ENCODE data around the gene DNAH14. TPM values are rescaled to one million over a fixed set of nuclear protein-coding genes. Genes with fewer than 3 reads are reported as not detected.
"Not testable (repeated sequence)": the region's sequence is repeated elsewhere in the genome, so short reads cannot be mapped to it uniquely, and the experiment has no call there.

Gene DNAH14
- total and polyA plus RNA-seq, 4 donors = 16.4 to 54.0 (median 33.9) TPM

DNA sequence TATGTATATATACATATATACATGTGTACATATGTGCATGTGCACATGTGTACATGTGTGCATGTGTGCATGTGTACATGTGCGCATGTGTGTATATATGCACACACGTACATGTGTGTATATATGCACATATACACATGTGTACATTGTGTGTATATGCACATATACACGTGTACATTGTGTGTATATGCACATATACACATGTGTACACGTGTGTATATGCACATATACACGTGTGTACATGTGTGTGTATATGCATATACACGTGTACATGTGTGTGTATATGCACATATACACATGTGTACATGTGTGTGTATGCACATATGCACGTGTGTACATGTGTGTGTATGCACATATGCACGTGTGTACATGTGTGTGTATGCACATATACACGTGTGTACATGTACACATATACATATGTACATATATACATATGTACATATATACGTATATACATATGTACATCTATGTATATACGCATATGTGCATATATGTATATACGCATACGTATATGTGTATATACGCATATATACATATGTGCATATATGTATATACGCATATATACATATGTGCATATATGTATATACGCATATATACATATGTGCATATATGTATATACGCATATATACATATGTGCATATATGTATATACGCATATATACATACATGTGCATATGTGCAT lies 405.8 kb downstream of the DNAH14 start:
- not testable (repeated sequence) for H3K9me3 ChIP-seq (ENCODE audit: control insufficient read depth, insufficient read depth, low read length); H3K27ac ChIP-seq (ENCODE audit: low read depth, low read length); H3K4me3 ChIP-seq (ENCODE audit: low read depth, low read length); DNase-seq (ENCODE audit: low read depth in 4 of 6, low spot score in 6 of 6); H3K36me3 ChIP-seq (ENCODE audit: control insufficient read depth, insufficient read depth, low read length); H3K4me1 ChIP-seq (ENCODE audit: control insufficient read depth, insufficient read depth, low read length); H3K27me3 ChIP-seq (ENCODE audit: control insufficient read depth, insufficient read depth, low read length)
- no CpG with 5 or more reads among the region's 18 CpGs for WGBS (ENCODE audit: insufficient coverage)

DNA sequence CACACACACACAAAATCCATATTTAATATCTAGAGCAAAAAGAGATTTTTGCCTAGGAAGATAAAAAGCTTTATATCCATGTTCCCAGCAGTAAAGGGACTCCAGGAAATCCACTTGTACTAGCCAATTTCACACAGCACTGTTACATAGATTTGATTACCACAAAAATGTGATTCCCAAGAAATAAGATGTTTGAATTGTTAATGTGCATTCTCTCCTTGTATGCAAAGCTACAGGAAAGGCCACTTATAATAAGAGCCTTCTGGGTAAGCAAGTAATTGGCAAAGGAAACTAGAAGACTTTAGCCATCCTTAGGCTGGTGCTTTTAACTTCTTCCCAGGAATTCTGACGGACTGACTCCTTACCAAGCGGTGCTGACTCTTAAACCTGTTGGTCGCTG lies 409.1 kb downstream of the DNAH14 start:
- Histone ChIP-seq H3K27me3 (ENCODE audit: control insufficient read depth, insufficient read depth, low read length) (no peaks in the 10 kb centered on the region), H3K4me1 (ENCODE audit: control insufficient read depth, insufficient read depth, low read length) (no peaks in the 10 kb centered on the region), H3K27ac (ENCODE audit: low read depth, low read length) (no peak overlapping the region), H3K4me3 (ENCODE audit: low read depth, low read length) (no peak overlapping the region), H3K36me3 (ENCODE audit: control insufficient read depth, insufficient read depth, low read length) (no peaks in the 10 kb centered on the region), H3K9me3 (ENCODE audit: control insufficient read depth, insufficient read depth, low read length) (no peaks in the 10 kb centered on the region)
- 77% methylated on average over 3 of the region's 3 CpGs for WGBS (ENCODE audit: insufficient coverage)
- DNase-seq (ENCODE audit: low read depth in 4 of 6, low spot score in 6 of 6) = no peak

DNA sequence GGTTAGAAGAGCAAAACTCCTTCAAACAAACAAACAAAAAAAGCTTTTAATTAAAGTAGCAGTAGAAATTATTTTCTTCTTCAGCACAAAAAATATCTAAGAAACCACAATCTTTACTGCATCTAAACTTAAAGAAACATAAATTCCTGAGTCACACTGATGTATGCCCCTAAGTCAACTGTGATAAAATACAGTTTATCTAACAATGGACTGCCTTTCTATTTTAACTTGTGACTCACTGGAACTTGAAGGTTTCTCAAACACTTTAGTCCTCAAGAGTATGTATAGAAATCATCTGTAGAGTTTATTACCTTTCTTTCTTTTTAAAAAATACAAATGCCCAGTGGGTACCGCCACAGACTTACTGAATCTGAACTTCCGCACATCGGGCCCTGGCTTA lies 412.2 kb downstream of the DNAH14 start:
- Histone ChIP-seq H3K27ac (ENCODE audit: low read depth, low read length) (no peak overlapping the region), H3K36me3 (ENCODE audit: control insufficient read depth, insufficient read depth, low read length) (no peaks in the 10 kb centered on the region), H3K4me1 (ENCODE audit: control insufficient read depth, insufficient read depth, low read length) (no peaks in the 10 kb centered on the region), H3K4me3 (ENCODE audit: low read depth, low read length) (no peak overlapping the region), H3K9me3 (ENCODE audit: control insufficient read depth, insufficient read depth, low read length) (no peaks in the 10 kb centered on the region), H3K27me3 (ENCODE audit: control insufficient read depth, insufficient read depth, low read length) (no peaks in the 10 kb centered on the region)
- DNase-seq (ENCODE audit: low read depth in 4 of 6, low spot score in 6 of 6) = no peak
- WGBS (ENCODE audit: insufficient coverage) = 100% methylated on average over 2 of the region's 3 CpGs

DNA sequence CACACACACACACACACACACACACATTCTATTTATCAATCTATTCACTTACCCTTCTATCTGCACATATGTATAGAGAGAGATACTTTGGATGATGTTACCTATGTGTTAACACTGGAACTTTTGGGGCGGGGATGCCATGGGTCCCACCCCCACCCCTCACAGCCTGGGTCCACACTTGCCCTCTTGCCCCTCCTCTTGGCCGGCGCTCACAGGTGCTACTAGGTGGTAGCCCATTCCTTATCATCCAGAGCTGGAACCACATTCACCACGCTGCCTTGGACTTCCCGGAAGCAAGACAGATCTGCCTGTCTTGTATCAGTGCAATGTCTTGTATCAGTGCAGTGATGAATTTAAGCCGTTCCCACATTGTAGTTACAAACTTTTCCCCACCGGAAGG lies 413.2 kb downstream of the DNAH14 start:
- DNase-seq (ENCODE audit: low read depth in 4 of 6, low spot score in 6 of 6) = no peak
- Histone ChIP-seq H3K27me3 (ENCODE audit: control insufficient read depth, insufficient read depth, low read length) (no peaks in the 10 kb centered on the region), H3K4me1 (ENCODE audit: control insufficient read depth, insufficient read depth, low read length) (no peaks in the 10 kb centered on the region), H3K36me3 (ENCODE audit: control insufficient read depth, insufficient read depth, low read length) (no peaks in the 10 kb centered on the region), H3K4me3 (ENCODE audit: low read depth, low read length) (no peak overlapping the region), H3K27ac (ENCODE audit: low read depth, low read length) (no peak overlapping the region), H3K9me3 (ENCODE audit: control insufficient read depth, insufficient read depth, low read length) (no peaks in the 10 kb centered on the region)
- WGBS (ENCODE audit: insufficient coverage) = 88% methylated on average over 3 of the region's 7 CpGs

DNA sequence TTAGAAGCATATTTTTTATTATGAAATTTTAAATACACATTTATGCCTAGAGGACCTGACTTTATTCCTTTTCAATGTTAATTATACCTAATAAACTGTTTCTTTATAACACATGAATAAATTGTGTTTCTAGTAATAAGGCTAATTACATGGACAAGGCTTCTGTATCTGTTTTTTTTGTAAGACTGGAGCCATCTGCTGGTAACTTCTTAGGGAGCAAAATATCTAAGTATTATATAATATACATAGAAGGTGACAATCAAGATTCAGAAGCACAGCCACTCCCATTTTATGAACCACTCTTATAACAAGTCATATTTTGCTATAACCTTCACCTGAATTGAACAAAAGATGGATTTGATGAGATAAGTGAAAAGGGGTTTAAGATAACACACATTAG lies 414.1 kb downstream of the DNAH14 start:
- no peaks in the 10 kb centered on the region for H3K27me3 ChIP-seq (ENCODE audit: control insufficient read depth, insufficient read depth, low read length)
- no peak for DNase-seq (ENCODE audit: low read depth in 4 of 6, low spot score in 6 of 6)
- H3K4me3 ChIP-seq (ENCODE audit: low read depth, low read length) = no peak overlapping the region
- H3K36me3 ChIP-seq (ENCODE audit: control insufficient read depth, insufficient read depth, low read length) = no peaks in the 10 kb centered on the region
- H3K27ac ChIP-seq (ENCODE audit: low read depth, low read length) = no peak overlapping the region
- H3K9me3 ChIP-seq (ENCODE audit: control insufficient read depth, insufficient read depth, low read length) = no peaks in the 10 kb centered on the region
- H3K4me1 ChIP-seq (ENCODE audit: control insufficient read depth, insufficient read depth, low read length) = no peaks in the 10 kb centered on the region

DNA sequence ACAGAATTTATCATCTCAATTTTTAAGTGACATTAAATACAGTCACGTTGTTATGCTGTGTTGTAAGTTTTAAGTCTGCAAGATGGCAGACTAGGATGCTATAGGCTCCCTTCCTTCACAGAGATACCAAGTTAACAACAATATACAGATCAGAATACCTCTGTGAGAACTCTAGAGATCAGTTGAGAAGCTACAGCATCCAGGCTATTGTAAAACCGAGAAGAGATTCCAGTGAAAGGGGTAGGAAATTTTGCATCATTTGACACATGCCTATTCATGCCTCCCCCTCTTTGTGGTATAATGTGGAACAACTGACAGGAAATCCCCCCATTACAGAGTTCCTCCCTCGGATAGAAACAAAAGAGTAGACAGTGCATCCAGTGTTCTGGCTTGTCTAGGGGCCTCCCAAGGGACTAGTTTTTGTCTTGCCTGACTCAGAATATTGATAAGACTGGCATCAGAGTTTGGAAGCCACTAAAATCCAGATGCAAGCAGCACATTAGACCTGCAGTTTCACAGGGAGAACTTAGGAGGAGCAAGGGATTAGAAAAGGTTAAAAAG lies 417.7 kb downstream of the DNAH14 start:
- no peak for DNase-seq (ENCODE audit: low read depth in 4 of 6, low spot score in 6 of 6)
- Histone ChIP-seq H3K36me3 (ENCODE audit: control insufficient read depth, insufficient read depth, low read length) (no peaks in the 10 kb centered on the region), H3K4me3 (ENCODE audit: low read depth, low read length) (no peak overlapping the region), H3K9me3 (ENCODE audit: control insufficient read depth, insufficient read depth, low read length) (no peaks in the 10 kb centered on the region), H3K27ac (ENCODE audit: low read depth, low read length) (no peak overlapping the region), H3K27me3 (ENCODE audit: control insufficient read depth, insufficient read depth, low read length) (no peaks in the 10 kb centered on the region), H3K4me1 (ENCODE audit: control insufficient read depth, insufficient read depth, low read length) (no peaks in the 10 kb centered on the region)
- WGBS (ENCODE audit: insufficient coverage) = 50% methylated on average over 1 of the region's 3 CpGs

DNA sequence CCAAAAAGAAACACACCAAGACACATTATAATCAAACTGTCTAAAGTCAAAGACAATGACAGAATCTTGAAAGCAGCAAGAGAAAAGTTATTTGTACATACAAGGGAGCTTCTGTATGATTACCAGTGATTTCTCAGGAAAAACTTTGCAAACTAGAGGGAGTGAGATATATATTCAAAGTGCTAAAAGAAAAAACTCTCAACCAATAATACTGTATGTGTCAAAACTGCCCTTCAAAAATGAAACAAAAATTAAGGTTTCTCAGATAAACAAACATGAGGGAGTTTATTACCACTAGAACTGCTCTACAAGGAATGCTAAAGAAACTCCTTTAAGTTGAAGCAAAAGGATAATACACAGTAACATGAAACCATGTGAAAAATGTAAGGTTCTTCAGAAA lies 418.9 kb downstream of the DNAH14 start:
- H3K36me3 ChIP-seq (ENCODE audit: control insufficient read depth, insufficient read depth, low read length) = no peaks in the 10 kb centered on the region
- H3K4me1 ChIP-seq (ENCODE audit: control insufficient read depth, insufficient read depth, low read length) = no peaks in the 10 kb centered on the region
- no peaks in the 10 kb centered on the region for H3K27me3 ChIP-seq (ENCODE audit: control insufficient read depth, insufficient read depth, low read length)
- no peaks in the 10 kb centered on the region for H3K9me3 ChIP-seq (ENCODE audit: control insufficient read depth, insufficient read depth, low read length)
- DNase-seq (ENCODE audit: low read depth in 4 of 6, low spot score in 6 of 6) = no peak
- no peak overlapping the region for H3K27ac ChIP-seq (ENCODE audit: low read depth, low read length)
- H3K4me3 ChIP-seq (ENCODE audit: low read depth, low read length) = no peak overlapping the region

DNA sequence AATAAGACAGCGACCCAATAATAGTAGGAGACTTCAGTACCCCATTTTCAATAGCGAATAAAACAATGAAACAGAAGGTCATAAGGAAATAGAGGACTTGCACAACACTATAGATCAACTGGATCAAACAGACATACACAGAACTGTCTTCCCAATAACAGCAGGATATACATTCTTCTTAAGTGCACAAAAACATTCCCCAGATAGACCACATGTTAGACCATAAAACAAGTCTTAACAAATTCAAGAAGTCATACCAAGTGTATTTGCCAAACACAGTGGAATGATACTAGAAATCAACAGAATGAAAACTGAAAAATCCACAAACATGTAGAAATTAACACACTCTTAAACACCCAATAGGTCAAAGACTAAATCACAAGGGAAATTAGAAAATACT lies 420.4 kb downstream of the DNAH14 start:
- Histone ChIP-seq H3K27me3 (ENCODE audit: control insufficient read depth, insufficient read depth, low read length) (no peaks in the 10 kb centered on the region), H3K27ac (ENCODE audit: low read depth, low read length) (no peak overlapping the region), H3K9me3 (ENCODE audit: control insufficient read depth, insufficient read depth, low read length) (no peaks in the 10 kb centered on the region), H3K4me3 (ENCODE audit: low read depth, low read length) (no peak overlapping the region), H3K4me1 (ENCODE audit: control insufficient read depth, insufficient read depth, low read length) (no peaks in the 10 kb centered on the region), H3K36me3 (ENCODE audit: control insufficient read depth, insufficient read depth, low read length) (no peaks in the 10 kb centered on the region)
- DNase-seq (ENCODE audit: low read depth in 4 of 6, low spot score in 6 of 6) = no peak
- no CpG with 5 or more reads among the region's 2 CpGs for WGBS (ENCODE audit: insufficient coverage)

DNA sequence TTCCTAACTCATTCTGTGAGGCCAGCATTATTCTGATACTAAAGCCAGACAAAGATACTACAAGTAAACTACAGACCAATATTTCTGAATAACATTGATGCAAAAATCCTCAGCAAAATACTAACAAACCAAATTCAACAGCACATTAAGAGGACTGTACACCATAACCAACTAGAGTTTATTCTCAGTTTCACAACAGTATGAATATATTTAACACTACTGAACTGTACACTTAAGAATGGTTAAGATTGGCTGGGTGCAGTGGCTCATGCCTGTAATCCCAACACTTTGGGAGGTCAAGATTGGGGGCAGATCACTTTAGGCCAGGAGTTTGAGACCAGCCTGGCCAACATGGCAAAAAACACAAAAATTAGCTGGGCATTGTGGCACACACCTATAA lies 421.4 kb downstream of the DNAH14 start:
- Histone ChIP-seq H3K9me3 (ENCODE audit: control insufficient read depth, insufficient read depth, low read length) (no peaks in the 10 kb centered on the region), H3K36me3 (ENCODE audit: control insufficient read depth, insufficient read depth, low read length) (no peaks in the 10 kb centered on the region), H3K27ac (ENCODE audit: low read depth, low read length) (no peak overlapping the region), H3K4me1 (ENCODE audit: control insufficient read depth, insufficient read depth, low read length) (no peaks in the 10 kb centered on the region), H3K4me3 (ENCODE audit: low read depth, low read length) (no peak overlapping the region), H3K27me3 (ENCODE audit: control insufficient read depth, insufficient read depth, low read length) (no peaks in the 10 kb centered on the region)
- no peak for DNase-seq (ENCODE audit: low read depth in 4 of 6, low spot score in 6 of 6)

DNA sequence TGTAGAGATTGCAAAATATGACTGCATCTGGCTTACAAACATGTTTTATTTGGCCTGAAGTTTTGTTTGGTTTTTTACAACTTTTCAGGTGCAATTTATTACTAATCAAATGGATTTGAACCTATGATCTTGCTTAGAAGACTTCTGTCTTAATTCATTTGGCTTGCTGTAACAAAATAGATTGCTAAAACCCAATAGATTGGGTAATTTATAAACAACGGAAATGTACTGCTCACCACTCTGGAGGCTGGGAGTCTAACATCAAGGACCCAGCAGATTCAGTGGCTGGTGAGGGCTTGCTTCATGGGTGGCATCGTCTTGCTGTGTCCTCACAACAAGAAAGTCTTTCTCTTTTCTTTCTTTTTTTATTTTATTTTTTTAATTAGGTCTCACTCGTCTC lies 425.4 kb downstream of the DNAH14 start:
- no peaks in the 10 kb centered on the region for H3K36me3 ChIP-seq (ENCODE audit: control insufficient read depth, insufficient read depth, low read length)
- H3K27ac ChIP-seq (ENCODE audit: low read depth, low read length) = no peak overlapping the region
- DNase-seq (ENCODE audit: low read depth in 4 of 6, low spot score in 6 of 6) = no peak
- H3K4me3 ChIP-seq (ENCODE audit: low read depth, low read length) = no peak overlapping the region
- no CpG with 5 or more reads among the region's 3 CpGs for WGBS (ENCODE audit: insufficient coverage)
- no peaks in the 10 kb centered on the region for H3K27me3 ChIP-seq (ENCODE audit: control insufficient read depth, insufficient read depth, low read length)
- no peaks in the 10 kb centered on the region for H3K4me1 ChIP-seq (ENCODE audit: control insufficient read depth, insufficient read depth, low read length)
- H3K9me3 ChIP-seq (ENCODE audit: control insufficient read depth, insufficient read depth, low read length) = no peaks in the 10 kb centered on the region

All from spinal cord (tissue), 10 donors.